Measurements from ENCODE around the gene GOLGA3. TPM values are rescaled to one million over a fixed set of nuclear protein-coding genes. Genes with fewer than 3 reads are reported as not detected.
"Not testable (repeated sequence)": the region's sequence is repeated elsewhere in the genome, so short reads cannot be mapped to it uniquely, and the experiment has no call there.

GOLGA3 gene
- polyA plus RNA-seq, 4 donors: 25.1 to 35.3 (median 29.9) TPM

DNA sequence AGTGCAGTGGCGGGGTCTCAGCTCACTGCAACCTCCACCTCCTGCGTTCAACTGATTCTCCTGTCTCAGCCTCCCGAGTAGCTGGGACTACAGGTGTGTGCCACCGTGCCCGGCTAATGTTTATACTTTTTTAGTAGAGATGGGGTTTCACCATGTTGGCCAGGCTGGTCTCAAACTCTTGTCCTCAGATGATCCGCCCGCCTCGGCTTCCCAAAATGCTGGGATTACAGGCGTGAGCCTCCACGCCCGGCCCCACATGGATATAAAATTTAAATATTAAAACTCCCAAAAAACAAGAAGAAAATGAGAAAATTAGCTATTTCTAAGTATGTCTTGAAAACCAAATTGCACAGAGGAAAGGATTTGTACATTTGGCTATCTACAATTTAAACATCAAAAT lies 16.0 kb upstream of the GOLGA3 start:
- not testable (repeated sequence) for DNase-seq (ENCODE audit: low read depth in 4 of 4, low spot score in 3 of 4)

GRCh38 chr12:132842449-132843045 lies 13.9 kb upstream of the GOLGA3 start:
- no peak for DNase-seq (ENCODE audit: low read depth in 4 of 4, low spot score in 3 of 4)

GRCh38 chr12:132841151-132841550 lies 12.5 kb upstream of the GOLGA3 start:
- DNase-seq (ENCODE audit: low read depth in 4 of 4, low spot score in 3 of 4): no peak

DNA sequence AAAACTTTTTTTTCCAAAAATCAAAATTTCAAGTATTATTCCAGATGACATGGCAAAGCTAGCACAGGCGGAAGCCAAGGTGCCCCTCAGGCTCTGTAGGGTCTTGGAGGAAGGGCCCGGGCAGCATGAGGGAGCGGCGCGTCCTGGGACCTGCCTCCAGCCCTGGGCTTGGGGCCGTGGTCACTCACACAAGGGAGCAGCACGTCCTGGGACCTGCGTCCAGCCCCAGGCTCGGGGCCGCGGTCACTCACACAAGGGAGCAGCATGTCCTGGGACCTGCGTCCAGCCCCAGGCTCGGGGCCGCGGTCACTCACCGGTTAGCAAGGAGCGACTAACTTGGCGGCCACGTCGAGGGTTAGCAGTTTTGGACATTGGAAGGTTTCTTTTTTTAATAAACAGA lies 11.9 kb upstream of the GOLGA3 start:
- no peak for DNase-seq (ENCODE audit: low read depth in 4 of 4, low spot score in 3 of 4)

- no peak for DNase-seq (ENCODE audit: low read depth in 4 of 4, low spot score in 3 of 4)
Measured at GRCh38 chr12:132839558-132840235, 11.0 kb upstream of the GOLGA3 start.

GRCh38 chr12:132838410-132839080 lies 9.9 kb upstream of the GOLGA3 start:
- no peak for DNase-seq (ENCODE audit: low read depth in 4 of 4, low spot score in 3 of 4)

- no peak for DNase-seq (ENCODE audit: low read depth in 4 of 4, low spot score in 3 of 4)
Measured at GRCh38 chr12:132837693-132838409, 9.2 kb upstream of the GOLGA3 start.

DNA sequence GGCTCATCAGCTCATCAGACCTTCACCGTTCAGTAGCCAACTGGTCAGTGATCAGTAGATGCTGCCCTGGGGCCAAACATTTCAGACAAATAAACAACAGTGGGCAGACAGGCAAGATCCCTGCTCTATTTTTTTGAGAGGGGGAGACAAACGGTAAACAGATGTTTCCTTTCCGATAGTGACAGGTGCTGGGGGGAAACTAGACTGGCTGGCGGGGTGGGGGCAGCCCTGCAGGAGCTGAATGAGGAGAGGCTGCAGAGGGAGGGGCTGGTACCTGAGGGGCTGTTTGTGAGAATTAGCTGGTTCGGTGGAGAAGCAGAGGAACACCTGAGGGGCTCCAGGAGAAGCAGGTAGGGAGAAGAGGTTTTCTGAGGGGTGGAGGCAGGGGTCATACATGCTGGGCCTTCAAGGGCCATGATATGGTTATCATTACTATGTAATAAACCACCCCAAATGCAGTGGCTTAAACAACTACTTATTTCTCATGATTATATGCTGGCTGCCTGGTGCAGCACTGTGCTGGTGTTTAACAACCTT lies 8.2 kb upstream of the GOLGA3 start:
- DNase-seq (ENCODE audit: low read depth in 4 of 4, low spot score in 3 of 4): no peak

- DNase-seq (ENCODE audit: low read depth in 4 of 4, low spot score in 3 of 4): not testable (repeated sequence)
Measured at GRCh38 chr12:132836230-132836629, 7.6 kb upstream of the GOLGA3 start.

DNA sequence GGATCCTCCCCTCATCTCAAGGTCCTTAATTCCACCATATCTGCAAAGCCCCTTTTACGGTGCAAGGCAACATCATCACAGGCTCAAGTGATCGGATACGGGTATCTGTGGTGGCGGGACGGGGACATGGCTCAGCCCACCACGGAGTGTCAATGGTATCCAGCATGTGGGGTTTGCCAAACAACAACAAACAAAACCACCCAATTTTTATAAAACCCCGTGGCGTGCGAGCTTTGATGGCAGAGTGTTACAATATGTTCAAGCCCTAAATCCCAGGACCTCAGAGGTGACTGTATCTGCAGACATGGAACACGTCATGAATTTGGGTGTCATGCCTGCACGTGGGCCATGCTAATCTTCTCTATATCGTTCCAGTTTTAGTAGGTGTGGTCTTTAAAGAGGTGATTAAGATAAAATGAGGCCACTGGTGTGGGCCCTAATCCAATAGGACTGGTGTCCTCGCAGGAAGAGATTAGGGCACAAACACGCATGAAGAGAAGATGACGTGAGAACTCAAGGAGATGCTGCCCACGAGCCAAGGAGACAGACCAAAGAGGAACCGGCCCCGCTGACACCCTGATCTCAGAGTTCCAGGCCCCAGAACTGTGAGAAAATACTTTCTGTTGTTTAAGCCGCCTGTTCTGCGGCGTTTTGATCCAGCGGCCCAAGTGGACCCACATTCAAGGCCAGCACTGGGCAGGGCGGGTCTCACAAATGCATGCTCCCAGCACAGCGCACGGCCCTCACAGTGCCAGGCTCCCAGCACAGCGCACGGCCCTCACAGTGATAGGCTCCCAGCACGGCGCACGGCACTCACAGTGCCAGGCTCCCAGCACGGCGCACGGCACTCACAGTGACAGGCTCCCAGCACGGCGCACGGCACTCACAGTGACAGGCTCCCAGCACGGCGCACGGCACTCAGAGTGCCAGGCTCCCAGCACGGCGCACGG lies 6.7 kb upstream of the GOLGA3 start:
- DNase-seq (ENCODE audit: low read depth in 4 of 4, low spot score in 3 of 4): no peak

- no peak for DNase-seq (ENCODE audit: low read depth in 4 of 4, low spot score in 3 of 4)
Measured at GRCh38 chr12:132834181-132834711, 5.6 kb upstream of the GOLGA3 start.

DNA sequence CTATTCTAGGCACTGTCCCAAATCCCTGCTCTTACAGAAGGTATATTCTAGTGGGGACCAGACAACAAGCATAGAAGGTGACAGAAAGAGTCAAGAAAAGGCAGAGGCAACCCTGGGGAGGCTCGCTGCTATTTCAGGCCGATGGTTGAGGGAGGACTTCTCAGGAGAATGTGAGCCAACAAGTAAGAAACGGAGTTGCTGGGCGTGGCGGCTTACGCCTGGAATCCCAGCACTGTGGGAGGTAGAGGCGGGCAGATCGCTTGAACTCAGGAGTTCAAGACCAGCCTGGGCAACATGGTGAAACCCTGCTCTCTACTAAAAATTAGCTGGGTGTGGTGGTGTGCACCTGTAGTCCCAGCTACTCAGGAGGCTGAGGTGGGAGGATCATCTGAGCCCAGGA lies 4.7 kb upstream of the GOLGA3 start:
- no peak for DNase-seq (ENCODE audit: low read depth in 4 of 4, low spot score in 3 of 4)

DNA sequence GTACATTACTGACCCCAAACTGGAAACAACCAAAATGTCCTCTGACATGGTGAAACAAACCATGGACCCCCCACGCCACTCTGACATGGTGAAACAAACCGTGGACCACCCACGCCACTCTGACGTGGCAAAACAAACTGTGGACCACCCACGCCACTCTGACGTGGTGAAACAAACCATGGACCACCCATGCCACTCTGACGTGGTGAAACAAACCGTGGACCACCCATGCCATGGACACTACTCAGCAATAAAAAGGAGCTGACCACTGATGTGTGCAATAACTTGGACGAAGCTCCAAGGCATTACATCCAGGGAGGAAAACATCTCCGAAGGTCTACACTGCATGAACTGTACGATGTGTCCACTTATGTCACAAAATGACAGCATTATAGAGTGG lies 3.1 kb upstream of the GOLGA3 start:
- no peak for DNase-seq (ENCODE audit: low read depth in 4 of 4, low spot score in 3 of 4)

GRCh38 chr12:132827763-132828703 lies 636 bp downstream of the GOLGA3 start:
- DNase-seq (ENCODE audit: low read depth in 4 of 4, low spot score in 3 of 4): no peak

- no peak for DNase-seq (ENCODE audit: low read depth in 4 of 4, low spot score in 3 of 4)
Measured at GRCh38 chr12:132825861-132826260, 2.8 kb downstream of the GOLGA3 start.

- no peak for DNase-seq (ENCODE audit: low read depth in 4 of 4, low spot score in 3 of 4)
Measured at GRCh38 chr12:132825089-132825488, 3.6 kb downstream of the GOLGA3 start.

DNA sequence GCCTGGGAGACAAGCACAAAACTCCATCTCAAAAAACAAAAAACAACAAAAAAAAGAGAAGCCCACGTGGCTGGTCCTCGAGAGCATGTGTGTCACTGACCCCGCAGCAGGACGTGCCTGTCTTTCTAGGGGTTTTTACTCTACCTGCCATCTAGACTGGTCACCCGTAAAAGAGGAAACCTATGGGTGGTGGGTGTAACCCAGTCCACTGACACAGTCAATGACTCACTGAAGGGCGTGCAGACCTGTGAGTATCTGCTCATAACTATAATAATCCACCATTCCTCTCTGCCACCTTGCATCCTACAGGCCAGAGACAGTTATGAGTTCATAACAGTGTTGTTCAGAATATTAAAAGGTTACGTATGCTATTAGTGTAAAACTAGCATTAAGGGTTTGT lies 4.6 kb downstream of the GOLGA3 start:
- DNase-seq (ENCODE audit: low read depth in 4 of 4, low spot score in 3 of 4): no peak

GRCh38 chr12:132818562-132818961 lies 10.1 kb downstream of the GOLGA3 start:
- no peak for DNase-seq (ENCODE audit: low read depth in 4 of 4, low spot score in 3 of 4)

DNA sequence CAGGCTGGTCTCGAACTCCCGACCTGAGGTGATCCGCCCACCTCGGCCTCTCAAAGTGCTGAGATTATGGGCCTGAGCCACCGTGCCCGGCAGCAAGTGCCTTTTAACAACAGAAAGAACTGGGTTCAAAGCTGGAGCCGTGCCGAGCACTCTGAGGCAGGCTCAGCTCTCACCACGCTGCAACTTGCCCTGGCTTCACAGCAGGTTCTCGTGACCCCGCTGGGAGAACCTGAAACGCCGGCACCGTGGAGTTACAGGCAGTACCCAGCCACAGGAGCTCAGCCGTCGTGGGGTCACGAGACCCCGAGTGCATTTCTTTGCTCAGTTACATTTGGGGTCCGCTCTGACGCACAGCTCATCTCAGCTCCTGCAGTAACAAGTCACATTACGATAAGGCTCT lies 14.4 kb downstream of the GOLGA3 start:
- no peak for DNase-seq (ENCODE audit: low read depth in 4 of 4, low spot score in 3 of 4)
